HG02973 (cell line): Measurements from ENCODE around the gene ZNF563.

Experiments
- ATAC-seq: cut with Tn5 transposase; IDR thresholded peaks from one replicate; pipeline ENCODE4 v1.9.1; 2021; ENCODE audit warnings: moderate library complexity; ENCODE audit not compliant: unreplicated experiment

The ZNF563 gene

DNA sequence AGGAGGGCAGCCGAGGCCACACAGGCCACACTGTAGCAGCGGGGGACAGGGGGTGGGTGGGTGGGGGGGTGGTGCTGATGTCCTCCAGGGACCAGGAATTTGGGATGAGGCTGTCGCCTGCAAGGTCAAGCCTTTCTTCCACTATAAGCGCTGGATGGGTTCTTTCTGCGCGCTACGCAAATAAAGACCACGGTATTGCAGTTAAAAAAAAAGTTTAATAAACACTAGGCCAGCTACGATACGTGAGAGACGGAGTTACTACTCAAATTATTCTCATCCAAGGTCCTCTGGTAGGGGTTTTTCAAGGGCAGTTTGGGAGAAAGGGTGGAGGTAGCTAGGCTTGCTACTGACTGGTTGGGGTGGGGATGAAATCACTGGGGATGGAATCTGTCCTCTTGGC is 38.2 kb downstream of the ZNF563 start:
- no peak for ATAC-seq

DNA sequence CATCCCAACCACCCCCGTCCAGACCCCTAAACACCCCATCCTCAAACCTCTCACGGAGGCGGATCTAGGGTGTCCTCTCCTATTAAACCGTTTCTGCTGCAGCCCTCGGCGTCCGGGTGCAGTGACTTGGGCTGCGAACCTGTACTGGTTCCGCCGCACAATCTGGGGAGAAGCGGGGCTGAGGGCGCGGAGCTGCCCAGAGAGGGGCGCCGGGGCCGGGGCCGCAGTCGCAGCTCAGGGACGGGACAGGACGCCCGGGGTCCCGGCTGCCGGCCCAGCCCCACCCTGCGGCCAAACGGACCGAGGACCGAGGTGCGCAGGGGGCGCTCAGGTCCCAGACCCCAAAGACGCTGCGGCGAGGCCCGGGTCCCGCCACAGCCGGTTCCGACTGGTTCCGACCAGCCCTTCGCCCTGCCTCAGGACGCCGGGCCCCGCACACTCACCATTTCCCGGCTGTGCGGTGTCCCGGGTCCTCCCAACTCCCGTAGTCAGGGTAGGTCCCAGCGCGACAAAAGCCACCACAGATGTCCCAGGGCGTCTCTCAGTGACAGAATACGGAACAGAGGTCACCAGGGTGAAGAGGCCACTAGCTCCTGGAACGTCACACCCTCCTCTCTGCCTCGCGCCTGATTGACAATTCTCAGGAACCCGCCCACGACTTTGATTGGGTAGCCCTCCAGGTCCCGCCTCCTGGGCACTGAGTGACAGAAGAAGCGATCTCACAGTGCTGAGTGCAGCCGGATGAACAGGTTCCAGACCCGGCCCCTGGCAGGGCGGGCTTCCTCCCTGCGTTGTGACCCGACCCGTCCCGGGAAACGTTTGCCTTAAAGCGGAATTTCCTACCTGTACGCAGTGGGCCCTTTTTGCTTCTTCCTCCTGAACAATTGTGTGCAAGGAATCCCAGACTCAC is 38.9 kb downstream of the ZNF563 start, which contains the start of gene ZNF44:
TSS of gene ZNF44 (minus strand) at position 635 of the 910 bp plus-strand sequence. CDS start at position 446, 189 bp downstream.
- ATAC-seq: peak; percentile 88

DNA sequence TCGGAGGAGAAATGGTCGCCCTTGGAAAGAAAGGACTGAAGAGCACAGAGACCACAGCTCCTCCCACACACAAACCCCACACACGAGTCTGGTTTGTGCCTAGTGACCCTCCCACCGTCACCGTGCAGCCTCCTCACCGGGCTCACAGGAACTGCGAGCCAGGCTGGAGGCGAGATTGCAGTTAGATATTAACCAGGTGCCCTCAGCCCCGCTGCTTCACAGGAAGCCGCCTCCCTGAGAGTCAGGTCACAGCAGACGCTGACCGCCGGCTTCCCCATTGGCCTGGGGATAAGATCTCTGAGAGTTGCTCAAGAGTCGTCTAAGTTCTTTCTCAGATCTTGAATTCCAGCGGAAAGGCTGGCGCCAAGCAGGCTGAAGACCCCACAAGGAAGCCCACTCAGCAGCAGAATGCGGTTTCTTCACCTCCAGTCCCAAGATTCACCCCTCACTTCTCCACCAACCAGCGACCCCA is 39.6 kb downstream of the ZNF563 start:
- ATAC-seq: peak; percentile 43

DNA sequence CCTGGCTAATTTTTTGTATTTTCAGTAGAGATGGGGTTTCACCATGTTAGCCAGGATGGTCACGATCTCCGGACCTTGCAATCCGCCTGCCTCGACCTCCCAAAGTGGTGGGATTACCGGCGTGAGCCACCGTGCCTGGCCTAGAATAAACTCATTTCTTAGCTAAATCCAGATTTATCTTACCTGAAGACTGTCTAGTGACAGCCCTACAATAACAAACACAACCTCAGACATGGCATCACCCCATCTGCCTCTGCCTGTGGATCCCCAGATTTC is 43.7 kb downstream of the ZNF563 start:
- no peak for ATAC-seq

DNA sequence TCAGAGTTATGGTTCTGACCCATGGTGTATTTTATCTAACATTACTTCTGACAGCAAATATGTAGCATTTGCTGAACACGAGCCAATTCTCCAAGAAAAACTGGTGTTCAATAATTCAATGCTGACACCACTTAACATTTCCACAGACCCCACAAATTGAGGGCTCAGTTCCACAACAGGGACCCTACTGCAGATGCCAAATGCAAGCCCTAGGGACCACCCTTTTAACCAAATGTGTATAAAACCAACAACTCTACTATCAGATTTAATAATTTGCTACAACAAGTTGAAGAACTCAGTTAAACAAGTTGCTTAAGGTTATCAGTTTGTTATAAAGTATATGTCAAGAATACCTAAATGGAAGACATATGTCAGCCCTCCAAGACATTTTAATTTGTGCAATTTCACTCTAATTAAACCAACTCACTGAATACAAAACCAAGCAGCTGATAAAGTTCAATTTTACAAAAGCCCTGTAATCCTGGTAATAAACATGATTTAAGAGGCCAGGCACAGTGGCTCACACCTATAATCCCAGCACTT is 45.4 kb downstream of the ZNF563 start:
- no peak for ATAC-seq

DNA sequence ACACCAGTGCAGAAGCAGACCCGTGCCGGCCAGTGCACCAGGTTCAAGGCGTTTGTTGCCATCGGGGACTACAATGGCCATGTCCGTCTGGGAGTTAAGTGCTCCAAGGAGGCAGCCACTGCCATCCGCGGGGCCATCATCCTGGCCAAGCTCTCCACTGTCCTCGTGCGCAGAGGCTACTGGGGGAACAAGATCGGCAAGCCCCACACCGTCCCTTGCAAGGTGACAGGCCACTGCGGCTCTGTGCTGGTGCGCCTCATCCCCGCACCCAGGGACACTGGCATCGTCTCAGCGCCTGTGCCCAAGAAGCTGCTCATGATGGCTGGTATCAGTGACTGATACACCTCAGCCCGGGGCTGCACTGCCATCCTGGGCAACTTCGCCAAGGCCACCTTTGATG is 48.8 kb downstream of the ZNF563 start:
- no peak for ATAC-seq

DNA sequence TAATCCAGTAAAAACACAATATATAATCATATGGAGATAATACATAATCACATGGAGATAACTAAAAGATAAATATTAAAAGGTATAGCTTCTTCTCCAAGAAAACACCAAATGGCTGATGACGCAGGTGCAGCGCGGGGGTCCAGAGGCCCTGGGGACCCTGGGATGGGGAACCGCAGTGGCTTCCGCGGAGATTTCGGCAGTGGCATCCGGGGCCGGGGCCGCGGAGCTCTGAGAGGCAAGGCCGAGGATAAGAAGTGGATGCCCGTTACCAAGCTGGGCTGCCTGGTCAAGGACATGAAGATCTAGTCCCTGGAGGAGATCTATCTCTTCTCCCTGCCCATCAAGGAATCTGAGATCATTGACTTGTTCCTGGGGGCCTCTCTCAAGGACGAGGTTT is 49.2 kb downstream of the ZNF563 start:
- ATAC-seq: no peak

DNA sequence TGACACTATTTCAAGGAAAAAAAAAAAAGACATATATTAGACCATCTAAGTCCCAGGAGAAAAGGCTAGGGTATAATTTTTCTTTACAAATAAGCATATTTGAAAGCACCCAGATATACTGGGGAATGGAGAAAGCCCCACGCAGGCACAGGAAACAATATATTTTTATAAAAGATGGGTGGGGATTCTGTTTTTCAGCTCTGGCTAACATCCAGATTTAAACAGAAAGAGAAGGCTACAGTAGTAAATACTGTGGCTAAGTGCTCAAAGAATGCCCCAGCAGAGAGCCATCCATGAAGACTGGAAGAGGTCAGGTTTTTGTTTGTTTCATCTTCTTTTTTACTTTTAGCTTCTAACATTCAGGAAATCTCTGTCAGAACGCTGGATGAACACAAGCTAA is 54.7 kb downstream of the ZNF563 start:
- no peak for ATAC-seq

DNA sequence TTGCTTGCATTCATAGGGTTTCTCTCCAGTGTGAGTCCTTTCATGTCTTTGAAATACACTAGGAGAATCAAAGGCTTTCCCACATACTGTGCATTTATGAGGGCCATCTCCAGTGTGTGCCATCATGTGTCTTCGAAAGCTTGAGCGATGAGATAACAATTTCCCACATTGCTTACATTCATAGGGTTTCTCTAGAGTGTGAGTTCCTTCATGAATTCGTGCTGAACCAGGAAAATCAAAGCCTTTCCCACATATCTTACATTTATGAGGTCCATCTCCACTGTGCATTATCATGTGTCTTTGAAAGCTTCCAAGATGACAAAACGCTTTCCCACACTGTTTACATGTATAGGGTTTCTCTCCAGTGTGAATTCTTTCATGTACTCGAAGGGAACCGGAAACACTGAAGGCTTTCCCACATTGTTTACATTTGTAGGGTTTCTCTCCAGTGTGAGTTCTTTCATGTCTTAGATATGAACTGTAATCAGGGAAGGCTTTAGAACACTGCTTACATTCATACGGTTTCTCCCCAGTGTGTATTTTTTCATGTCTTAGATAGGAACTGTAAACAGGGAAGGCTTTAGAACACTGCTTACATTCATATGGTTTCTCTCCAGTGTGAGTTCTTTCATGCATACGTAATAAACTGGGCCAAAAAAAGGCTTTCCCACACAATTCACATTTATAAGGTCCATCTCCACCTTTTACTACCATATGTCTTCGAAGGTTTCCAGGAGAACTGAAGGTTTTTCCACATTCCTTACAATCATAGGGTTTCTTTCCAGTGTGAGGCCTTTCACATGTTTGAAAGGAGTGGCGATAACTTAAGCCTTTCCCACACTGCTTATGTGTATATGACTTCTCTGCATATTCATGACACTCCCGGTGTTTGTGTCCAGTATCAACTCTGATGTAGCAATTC is 60.2 kb downstream of the ZNF563 start:
- no peak for ATAC-seq

DNA sequence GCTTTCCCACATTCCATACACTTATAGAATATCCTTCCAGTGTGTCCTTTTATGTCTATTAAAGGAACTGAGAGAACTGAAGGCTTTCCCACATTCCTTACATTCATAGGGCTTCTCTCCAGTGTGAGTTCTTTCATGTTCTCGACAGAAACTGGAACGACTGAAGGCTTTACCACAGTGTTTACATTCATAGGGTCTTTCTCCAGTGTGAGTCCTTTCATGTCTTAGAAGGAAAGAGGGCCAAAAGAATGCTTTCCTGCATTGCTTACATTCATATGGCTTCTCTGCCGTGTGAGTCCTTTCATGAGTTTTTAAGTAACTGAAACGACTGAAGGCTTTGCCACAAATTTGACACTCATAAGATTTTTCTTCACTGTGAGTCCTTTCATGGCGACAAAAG is 61.0 kb downstream of the ZNF563 start:
- no peak for ATAC-seq

DNA sequence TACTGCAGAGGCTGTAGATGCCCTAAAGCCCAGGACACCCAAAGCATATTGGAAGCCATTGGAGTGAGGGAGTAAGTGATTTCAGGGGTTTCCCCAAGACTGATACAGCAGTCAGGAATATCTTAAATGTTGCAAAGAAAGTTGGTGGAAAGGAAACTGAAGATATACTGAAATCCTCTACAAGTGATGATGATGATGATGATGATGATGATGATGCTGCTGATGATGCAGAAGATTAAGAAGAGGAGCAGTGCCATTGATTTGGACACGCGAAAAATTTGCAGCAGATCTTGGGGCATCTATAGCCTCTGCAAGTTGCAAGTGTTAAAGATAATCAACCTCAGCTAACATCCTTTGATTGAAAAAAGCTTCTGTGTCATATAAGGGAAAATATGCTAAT is 62.6 kb downstream of the ZNF563 start:
- ATAC-seq: no peak
